Calu3 (cell line): Measurements from ENCODE around the gene MID1. TPM values are rescaled to one million over a fixed set of nuclear protein-coding genes. Genes with fewer than 3 reads are reported as not detected.

Experiments
- BruUV-seq: library from RNA; stranded (reverse); fragments of 400-500 nt; replicated peaks from 2 replicates; lab custom pipeline; 2021; lab: Mats Ljungman, UMichigan
- CTCF ChIA-PET: fragments of 300-600 bp; sonication (Branson Sonifier 250); formaldehyde crosslinking; loops from one replicate; lab custom pipeline; 2022; ENCODE audit warnings: antibody characterized with exemption; lab: Charles Lee
- DNase-seq: peaks from one replicate; pipeline ENCODE4 v3.0.0; 2022
- H3K27ac Mint-ChIP-seq: one replicate; pipeline ENCODE4 v1.8.0; 2022; ENCODE audit warnings: mixed read lengths; ENCODE audit not compliant: unreplicated experiment
- H3K27me3 Mint-ChIP-seq: one replicate; pipeline ENCODE4 v1.8.0; 2022; ENCODE audit warnings: mixed read lengths; ENCODE audit not compliant: unreplicated experiment
- H3K36me3 Mint-ChIP-seq: one replicate; pipeline ENCODE4 v1.8.0; 2022; ENCODE audit warnings: mild to moderate bottlenecking, moderate library complexity, mixed read lengths; ENCODE audit not compliant: insufficient read depth, unreplicated experiment
- H3K4me1 Mint-ChIP-seq: one replicate; pipeline ENCODE4 v1.8.0; 2022; ENCODE audit warnings: mild to moderate bottlenecking, low read depth, mixed read lengths; ENCODE audit not compliant: unreplicated experiment
- H3K4me3 Mint-ChIP-seq: one replicate; pipeline ENCODE4 v1.8.0; 2022; ENCODE audit warnings: mild to moderate bottlenecking, low read depth, moderate library complexity, mixed read lengths; ENCODE audit not compliant: unreplicated experiment
- H3K9me3 Mint-ChIP-seq: one replicate; pipeline ENCODE4 v1.8.0; 2022; ENCODE audit warnings: low read depth, mixed read lengths; ENCODE audit not compliant: unreplicated experiment
- intact Hi-C: fragments of 100-400 bp; cut with micrococcal nuclease; formaldehyde crosslinking; loops from one replicate; pipeline ENCODE4 v1.10.0; 2022; ENCODE audit not compliant: unreplicated experiment
- total RNA-seq: library from RNA; stranded (reverse); gene quantifications from 2 replicates; pipeline ENCODE4 v1.2.3, GENCODE V29; 2022
- TF ChIP-seq, protein P1 (sequence below): fragments of 200-600 bp; IDR thresholded peaks from one replicate; pipeline ENCODE4 v1.8.0; 2022; ENCODE audit warnings: antibody characterized with exemption; ENCODE audit not compliant: unreplicated experiment

MID1 gene
- total RNA-seq, 1 experiment from 2014 or later: 85.6 TPM

DNA sequence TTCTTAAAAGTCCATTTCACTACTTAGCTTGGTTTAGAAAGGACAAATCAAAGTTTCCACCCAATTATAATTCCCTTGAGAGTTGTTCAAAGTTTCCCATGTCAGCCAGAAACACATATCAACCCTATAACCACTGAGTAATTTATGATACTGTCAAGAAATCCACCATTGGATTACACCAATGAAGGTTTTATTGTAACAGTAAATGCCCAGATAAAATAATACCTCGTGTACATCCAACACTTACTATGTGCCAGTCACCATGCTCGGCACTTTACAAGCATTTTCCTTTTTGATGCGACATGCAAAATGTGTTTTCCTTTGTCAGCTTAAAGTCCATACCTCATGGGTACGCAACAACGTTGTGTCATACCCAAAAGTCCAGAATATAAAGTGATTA lies 64.0 kb downstream of the MID1 start:
- CTCF ChIA-PET: no interaction called here

GRCh38 chrX:10555846-10556245 lies 64.5 kb downstream of the MID1 start:
- CTCF ChIA-PET: no interaction called here
- intact Hi-C loops: no loop called here
- no TSS peak for BruUV-seq

More for the DNA sequence above, 64.0 kb downstream of the MID1 start:
- Mint-ChIP-seq H3K9me3 (no peaks in the 10 kb centered on the region), H3K27ac (no peak overlapping the region), H3K36me3 (peaks cover 14% of the 10 kb centered on the region), H3K4me3 (no peak overlapping the region), H3K27me3 (no peaks in the 10 kb centered on the region), H3K4me1 (peaks cover 12% of the 10 kb centered on the region)
- no peak for DNase-seq
- TF ChIP-seq, protein P1, sequence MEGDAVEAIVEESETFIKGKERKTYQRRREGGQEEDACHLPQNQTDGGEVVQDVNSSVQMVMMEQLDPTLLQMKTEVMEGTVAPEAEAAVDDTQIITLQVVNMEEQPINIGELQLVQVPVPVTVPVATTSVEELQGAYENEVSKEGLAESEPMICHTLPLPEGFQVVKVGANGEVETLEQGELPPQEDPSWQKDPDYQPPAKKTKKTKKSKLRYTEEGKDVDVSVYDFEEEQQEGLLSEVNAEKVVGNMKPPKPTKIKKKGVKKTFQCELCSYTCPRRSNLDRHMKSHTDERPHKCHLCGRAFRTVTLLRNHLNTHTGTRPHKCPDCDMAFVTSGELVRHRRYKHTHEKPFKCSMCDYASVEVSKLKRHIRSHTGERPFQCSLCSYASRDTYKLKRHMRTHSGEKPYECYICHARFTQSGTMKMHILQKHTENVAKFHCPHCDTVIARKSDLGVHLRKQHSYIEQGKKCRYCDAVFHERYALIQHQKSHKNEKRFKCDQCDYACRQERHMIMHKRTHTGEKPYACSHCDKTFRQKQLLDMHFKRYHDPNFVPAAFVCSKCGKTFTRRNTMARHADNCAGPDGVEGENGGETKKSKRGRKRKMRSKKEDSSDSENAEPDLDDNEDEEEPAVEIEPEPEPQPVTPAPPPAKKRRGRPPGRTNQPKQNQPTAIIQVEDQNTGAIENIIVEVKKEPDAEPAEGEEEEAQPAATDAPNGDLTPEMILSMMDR: no peak
- intact Hi-C loops: no loop called here
- BruUV-seq: no TSS peak

DNA sequence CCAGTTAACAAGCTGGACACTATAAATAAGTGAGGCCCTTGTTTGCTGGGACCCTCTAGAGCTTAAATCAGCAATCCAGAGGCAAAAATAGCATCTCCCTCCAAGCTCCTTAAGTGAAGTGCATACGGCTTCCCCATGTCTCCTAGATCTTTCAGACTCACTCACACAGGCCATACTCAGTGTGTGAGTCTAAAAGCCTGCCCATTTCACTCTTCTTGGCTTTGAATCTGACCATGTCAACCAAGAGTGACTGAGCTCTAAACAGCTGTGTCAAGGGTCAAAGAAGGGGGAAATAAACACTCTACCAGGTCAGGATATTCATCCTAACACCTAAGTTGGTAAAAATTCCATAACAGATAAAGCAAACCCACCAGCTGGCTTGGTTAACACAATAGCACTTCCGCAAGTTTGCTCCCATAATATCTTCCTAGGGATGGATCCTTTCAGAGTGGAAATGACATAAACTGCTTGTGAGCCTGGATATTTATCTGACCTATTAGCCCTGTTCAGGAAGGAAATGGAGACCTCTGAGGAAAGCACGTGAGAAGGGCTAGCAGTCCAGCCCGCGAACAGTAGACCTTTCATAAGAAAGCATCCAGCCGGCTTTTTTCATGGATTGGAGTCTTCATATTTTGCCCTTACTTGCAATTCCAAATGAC lies 65.6 kb downstream of the MID1 start:
- TF ChIP-seq, protein P1: no peak
- Mint-ChIP-seq H3K4me3 (no peak overlapping the region), H3K27ac (no peak overlapping the region), H3K27me3 (no peaks in the 10 kb centered on the region), H3K9me3 (no peaks in the 10 kb centered on the region), H3K36me3 (peaks cover 17% of the 10 kb centered on the region), H3K4me1 (peaks cover 12% of the 10 kb centered on the region)
- DNase-seq: no peak
- no TSS peak for BruUV-seq
- intact Hi-C loops: no loop called here
- CTCF ChIA-PET: no interaction called here

More at GRCh38 chrX:10555846-10556245, 64.5 kb downstream of the MID1 start:
- Mint-ChIP-seq H3K27me3 (no peaks in the 10 kb centered on the region), H3K9me3 (no peaks in the 10 kb centered on the region), H3K4me1 (peaks cover 12% of the 10 kb centered on the region), H3K36me3 (peaks cover 14% of the 10 kb centered on the region), H3K27ac (no peak overlapping the region), H3K4me3 (no peak overlapping the region)
- no peak for DNase-seq
- TF ChIP-seq, protein P1: no peak

DNA sequence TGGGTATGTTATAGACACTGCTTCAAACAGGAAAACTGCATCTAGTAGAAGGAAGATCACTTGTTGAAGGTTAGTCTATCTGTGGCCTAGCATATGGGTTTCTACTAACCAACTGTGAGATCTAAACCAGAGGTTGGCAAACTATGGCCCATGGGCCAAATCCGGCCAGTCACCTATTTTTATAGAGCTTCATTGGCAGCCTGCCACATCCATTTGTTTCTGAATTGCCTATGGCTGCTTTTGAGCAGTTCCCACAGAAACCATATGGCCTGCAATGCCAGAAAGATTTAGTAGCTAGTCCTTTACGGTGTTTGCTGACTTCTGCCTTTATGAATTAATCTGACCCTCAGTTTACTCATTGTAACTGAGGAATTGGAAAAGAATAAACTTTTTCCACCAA lies 71.1 kb downstream of the MID1 start:
- Mint-ChIP-seq H3K4me1 (peaks cover 10% of the 10 kb centered on the region), H3K27me3 (no peaks in the 10 kb centered on the region), H3K4me3 (no peak overlapping the region), H3K36me3 (peaks cover 4% of the 10 kb centered on the region), H3K27ac (no peak overlapping the region), H3K9me3 (no peaks in the 10 kb centered on the region)
- TF ChIP-seq, protein P1: no peak
- no TSS peak for BruUV-seq
- intact Hi-C loops: no loop called here
- DNase-seq: no peak
- CTCF ChIA-PET: no interaction called here
